Breast epithelium (tissue), 4 donors: ENCODE measurements around the gene URAD. TPM values are rescaled to one million over a fixed set of nuclear protein-coding genes. Genes with fewer than 3 reads are reported as not detected.

ENCODE experiments used
- DNase-seq, 2 donors: peaks; one replicate each; pipeline ENCODE4 v3.0.0-alpha.2; 2019; ENCODE audit warnings: low spot score in 2 of 2
- H3K27ac ChIP-seq, 2 donors: fragments of 200-600 bp; sonication (generic) in 1 of 2; one replicate each; pipeline ENCODE4 v1.5.1; 2016 to 2019; ENCODE audit warnings: mild to moderate bottlenecking in 1 of 2
- H3K27me3 ChIP-seq, 2 donors: fragments of 200-600 bp; sonication (generic) in 1 of 2; one replicate each; pipeline versions ENCODE4 v1.5.1 to v1.6.0; 2017 to 2019; ENCODE audit warnings: control low read depth in 1 of 2, mild to moderate bottlenecking in 1 of 2
- H3K36me3 ChIP-seq: fragments of 200-600 bp; one replicate; pipeline ENCODE4 v1.5.1; 2019
- H3K4me1 ChIP-seq, 2 donors: fragments of 200-600 bp; sonication (generic); one replicate each; pipeline ENCODE4 v1.5.1; 2016 to 2019; ENCODE audit warnings: control low read depth in 1 of 2
- H3K4me3 ChIP-seq, 3 donors: fragments of 200-600 bp; sonication (generic); 1 replicate in 2 of 3; 2 replicates in 1 of 3; pipeline ENCODE4 v1.5.1; 2016 to 2019; ENCODE audit warnings: mild to moderate bottlenecking in 3 of 3, moderate library complexity in 2 of 3
- H3K9me3 ChIP-seq, 2 donors: fragments of 200-600 bp; sonication (generic) in 1 of 2; one replicate each; pipeline ENCODE4 v1.5.1; 2016 to 2019; ENCODE audit warnings: control low read depth in 1 of 2
- POLR2A ChIP-seq: fragments of 450-650 bp; IDR thresholded peaks from one replicate; pipeline ENCODE4 v1.6.1; 2016; ENCODE audit warnings: antibody characterized with exemption, mild to moderate bottlenecking, moderate library complexity
- POLR2AphosphoS5 ChIP-seq, 3 donors: sonication (generic); formaldehyde crosslinking; IDR thresholded peaks; one replicate each; pipeline ENCODE4 v1.6.1; 2017; ENCODE audit warnings: antibody characterized with exemption in 3 of 3
- intact Hi-C: fragments of 100-400 bp; cut with DNase I; formaldehyde crosslinking; loops from one replicate; pipeline ENCODE4 v1.15.1; 2023; ENCODE audit warnings: low total_unique reads
- total RNA-seq, 3 donors: library from RNA; depleted of rRNA; stranded (reverse); fragments of >200 nt; gene quantifications; one replicate each; pipeline ENCODE4 v1.1.0, GENCODE V29; 2016
- TF ChIP-seq, protein P1 (sequence below), 3 donors: fragments of 450-650 bp; IDR thresholded peaks; one replicate each; pipeline ENCODE4 v1.5.1; 2016 to 2017; ENCODE audit warnings: antibody characterized with exemption in 3 of 3, mild to moderate bottlenecking in 3 of 3, moderate library complexity in 3 of 3

The URAD gene
- total RNA-seq, 3 donors from 2014 or later = 0.32 to 1.3 TPM; not detected in 1

GRCh38 chr13:27973961-27974662 is 14.4 kb downstream of the URAD start:
- Histone ChIP-seq H3K4me1 (peaks cover 5 to 6% of the 10 kb centered on the region in 2 donors), H3K27ac (no peak overlapping the region), H3K27me3 (peaks cover 0 to 98% of the 10 kb centered on the region in 2 donors), H3K4me3 (no peak overlapping the region), H3K36me3 (no peaks in the 10 kb centered on the region), H3K9me3 (no peaks in the 10 kb centered on the region)
- no peak for TF ChIP-seq POLR2A
- DNase-seq = no peak
- intact Hi-C loops = loop anchor here (10.0 kb wide), 1 partner anchor 609 kb away; no protein-coding TSS in a partner anchor

DNA sequence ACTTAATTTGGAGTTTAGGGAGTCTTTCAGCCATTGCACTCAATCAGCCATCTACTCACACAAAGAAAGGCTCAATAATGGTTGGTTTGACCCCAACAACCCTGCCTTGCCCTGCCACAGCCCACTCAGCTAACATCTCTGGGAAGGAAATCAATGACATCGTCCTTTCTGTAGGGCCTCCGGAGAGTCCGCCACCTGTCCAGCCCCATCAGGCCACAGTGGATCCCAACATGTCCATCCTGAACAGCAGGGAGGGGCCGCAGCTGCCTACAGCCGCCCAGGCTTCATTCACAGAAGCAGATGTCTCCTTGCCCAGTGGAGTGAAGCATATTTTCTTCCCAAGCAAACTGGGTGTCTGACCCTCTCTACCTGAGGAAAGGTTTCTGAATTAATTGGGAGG is 15.2 kb downstream of the URAD start:
- H3K36me3 ChIP-seq = no peaks in the 10 kb centered on the region
- DNase-seq = no peak
- no peak overlapping the region for H3K27ac ChIP-seq
- peaks cover 3 to 98% of the 10 kb centered on the region in 2 donors for H3K27me3 ChIP-seq
- TF ChIP-seq POLR2A = no peak
- TF ChIP-seq, protein P1, sequence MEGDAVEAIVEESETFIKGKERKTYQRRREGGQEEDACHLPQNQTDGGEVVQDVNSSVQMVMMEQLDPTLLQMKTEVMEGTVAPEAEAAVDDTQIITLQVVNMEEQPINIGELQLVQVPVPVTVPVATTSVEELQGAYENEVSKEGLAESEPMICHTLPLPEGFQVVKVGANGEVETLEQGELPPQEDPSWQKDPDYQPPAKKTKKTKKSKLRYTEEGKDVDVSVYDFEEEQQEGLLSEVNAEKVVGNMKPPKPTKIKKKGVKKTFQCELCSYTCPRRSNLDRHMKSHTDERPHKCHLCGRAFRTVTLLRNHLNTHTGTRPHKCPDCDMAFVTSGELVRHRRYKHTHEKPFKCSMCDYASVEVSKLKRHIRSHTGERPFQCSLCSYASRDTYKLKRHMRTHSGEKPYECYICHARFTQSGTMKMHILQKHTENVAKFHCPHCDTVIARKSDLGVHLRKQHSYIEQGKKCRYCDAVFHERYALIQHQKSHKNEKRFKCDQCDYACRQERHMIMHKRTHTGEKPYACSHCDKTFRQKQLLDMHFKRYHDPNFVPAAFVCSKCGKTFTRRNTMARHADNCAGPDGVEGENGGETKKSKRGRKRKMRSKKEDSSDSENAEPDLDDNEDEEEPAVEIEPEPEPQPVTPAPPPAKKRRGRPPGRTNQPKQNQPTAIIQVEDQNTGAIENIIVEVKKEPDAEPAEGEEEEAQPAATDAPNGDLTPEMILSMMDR (IDR thresholded peaks at IDR 0.05) = no peak
- no peak for TF ChIP-seq POLR2AphosphoS5 (IDR thresholded peaks at IDR 0.05)
- intact Hi-C loops = loop anchor here (10.0 kb wide), 1 partner anchor 608 kb away; no protein-coding TSS in a partner anchor
- peaks cover 6% of the 10 kb centered on the region in 2 donors for H3K4me1 ChIP-seq
- H3K9me3 ChIP-seq = no peaks in the 10 kb centered on the region
- H3K4me3 ChIP-seq = no peak overlapping the region

DNA sequence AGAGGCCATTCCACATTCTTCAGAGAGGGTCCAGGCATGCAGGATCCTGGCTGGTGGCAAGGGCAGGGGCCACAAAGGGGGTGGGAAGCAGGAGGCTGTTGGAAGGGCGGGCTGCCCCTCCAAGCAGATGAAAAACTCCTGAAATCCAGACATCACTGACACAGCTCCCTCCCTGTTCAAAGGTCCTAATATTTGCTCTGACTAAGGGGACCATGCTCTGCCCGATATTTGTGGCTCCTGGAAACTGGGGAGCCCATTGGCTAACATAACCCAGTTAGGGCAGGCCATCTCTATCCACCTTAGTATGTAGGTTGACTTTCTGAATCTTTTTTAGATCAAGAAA is 16.0 kb downstream of the URAD start:
- no peak overlapping the region for H3K4me3 ChIP-seq
- no peak overlapping the region for H3K27ac ChIP-seq
- DNase-seq = no peak
- H3K27me3 ChIP-seq = peaks cover 4 to 98% of the 10 kb centered on the region in 2 donors
- no peaks in the 10 kb centered on the region for H3K9me3 ChIP-seq
- TF ChIP-seq POLR2A (no peak), POLR2AphosphoS5 (IDR thresholded peaks at IDR 0.05) (no peak)
- TF ChIP-seq, protein P1 (IDR thresholded peaks at IDR 0.05) = no peak
- H3K4me1 ChIP-seq = peaks cover 0 to 3% of the 10 kb centered on the region in 2 donors
- intact Hi-C loops = loop anchor here (10.0 kb wide), 1 partner anchor 608 kb away; no protein-coding TSS in a partner anchor
- H3K36me3 ChIP-seq = no peaks in the 10 kb centered on the region

DNA sequence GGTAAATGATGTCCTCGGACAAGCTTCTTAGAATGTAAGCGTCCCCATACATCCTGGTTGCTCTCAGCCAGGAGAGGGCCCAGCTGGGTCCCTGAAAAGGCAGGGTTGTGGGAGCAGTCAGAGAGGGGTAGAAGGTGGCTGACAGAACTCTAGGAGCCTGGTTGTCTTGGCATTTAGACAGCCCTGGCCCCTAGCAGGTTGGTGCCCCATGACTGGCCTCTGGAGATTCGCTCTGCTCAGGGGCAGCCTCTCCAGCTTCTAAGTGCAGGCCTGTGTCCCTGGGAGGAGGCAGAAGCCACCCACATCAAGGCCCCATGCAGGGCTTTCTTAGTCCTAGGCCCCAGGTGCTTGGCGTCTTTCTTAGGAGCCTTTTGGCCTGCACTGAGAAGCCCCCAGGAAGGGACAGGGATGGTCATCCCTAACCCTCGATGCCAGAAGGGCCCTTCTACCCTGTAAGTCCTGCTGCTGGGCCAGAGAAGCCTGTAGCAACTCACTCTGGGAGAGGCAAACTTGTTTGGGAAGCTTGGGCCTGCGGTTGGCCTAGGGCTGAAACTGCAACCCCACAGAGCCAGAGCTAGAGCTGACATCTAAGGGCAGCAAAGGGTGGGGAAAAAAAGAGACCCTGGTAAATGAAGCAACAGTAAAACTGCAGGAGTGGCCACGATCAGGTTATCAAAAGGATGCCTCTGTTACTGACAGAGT is 16.6 kb downstream of the URAD start:
- no peak for DNase-seq
- Histone ChIP-seq H3K9me3 (no peaks in the 10 kb centered on the region), H3K4me1 (peaks cover 0 to 3% of the 10 kb centered on the region in 2 donors), H3K36me3 (no peaks in the 10 kb centered on the region), H3K4me3 (no peak overlapping the region), H3K27ac (no peak overlapping the region), H3K27me3 (peaks cover 4 to 98% of the 10 kb centered on the region in 2 donors)
- TF ChIP-seq POLR2AphosphoS5 (IDR thresholded peaks at IDR 0.05) (no peak), POLR2A (no peak)
- TF ChIP-seq, protein P1 (IDR thresholded peaks at IDR 0.05) = no peak
- intact Hi-C loops = loop anchor here (10.0 kb wide), 1 partner anchor 607 kb away; no protein-coding TSS in a partner anchor

DNA sequence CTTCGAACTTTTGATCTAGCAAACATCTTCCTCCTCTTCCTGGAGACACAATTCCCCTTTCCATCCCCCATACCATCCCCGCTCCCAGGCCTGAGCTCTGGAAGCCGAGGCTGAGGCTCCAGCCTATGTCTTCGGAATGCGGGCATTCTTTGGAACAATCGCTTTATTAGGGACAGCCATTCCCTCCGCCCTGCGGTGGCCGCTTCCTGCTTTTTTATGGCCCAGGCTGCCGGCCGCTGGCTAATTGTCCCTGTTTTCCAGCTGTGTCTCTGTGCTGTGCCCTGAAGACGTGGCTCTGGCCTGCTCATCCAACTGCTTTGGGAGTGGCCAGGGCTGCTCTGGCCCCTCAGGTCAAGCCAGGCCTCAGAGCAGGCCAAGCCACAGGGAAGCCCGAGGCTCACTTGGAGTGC is 17.3 kb downstream of the URAD start:
- H3K27ac ChIP-seq = no peak overlapping the region
- H3K4me3 ChIP-seq = no peak overlapping the region
- no peaks in the 10 kb centered on the region for H3K9me3 ChIP-seq
- no peak for DNase-seq
- H3K4me1 ChIP-seq = peaks cover 0 to 3% of the 10 kb centered on the region in 2 donors
- TF ChIP-seq POLR2A (no peak), POLR2AphosphoS5 (IDR thresholded peaks at IDR 0.05) (no peak)
- TF ChIP-seq, protein P1 (IDR thresholded peaks at IDR 0.05) = no peak
- peaks cover 4 to 98% of the 10 kb centered on the region in 2 donors for H3K27me3 ChIP-seq
- intact Hi-C loops = loop anchor here (10.0 kb wide), 1 partner anchor 606 kb away; no protein-coding TSS in a partner anchor
- H3K36me3 ChIP-seq = no peaks in the 10 kb centered on the region
